ENCODE measurements around the gene PLEKHF1.
"Not testable (repeated sequence)": the region's sequence is repeated elsewhere in the genome, so short reads cannot be mapped to it uniquely, and the experiment has no call there.

Gene PLEKHF1

GRCh38 chr19:29665215-29665825, at the start of gene PLEKHF1:
Gene PLEKHF1, plus strand, starts transcription at chr19:29665461. Its CDS starts 8,379 bp downstream, at chr19:29673840.
- peak; percentile 41 to 74 (median 62) for DNase-seq

- DNase-seq = no peak
Observed at GRCh38 chr19:29615891-29616425, 49.3 kb upstream of the PLEKHF1 start.

GRCh38 chr19:29616541-29616940, 48.7 kb upstream of the PLEKHF1 start:
- no peak for DNase-seq

- DNase-seq = no peak
Observed at GRCh38 chr19:29617366-29618266, 47.6 kb upstream of the PLEKHF1 start.

- DNase-seq = no peak
Observed at GRCh38 chr19:29618434-29618833, 46.8 kb upstream of the PLEKHF1 start.

- no peak for DNase-seq
Observed at GRCh38 chr19:29618871-29619270, 46.4 kb upstream of the PLEKHF1 start.

- DNase-seq = peak in 2 of 4 experiments; percentile 11 to 23
Observed at GRCh38 chr19:29620931-29621351, 44.3 kb upstream of the PLEKHF1 start.

- peak in 1 of 4 experiments; percentile 12 for DNase-seq
Observed at GRCh38 chr19:29622166-29623070, 42.8 kb upstream of the PLEKHF1 start.

- DNase-seq = no peak
Observed at GRCh38 chr19:29623726-29624488, 41.4 kb upstream of the PLEKHF1 start.

- DNase-seq = no peak
Observed at GRCh38 chr19:29624489-29625185, 40.6 kb upstream of the PLEKHF1 start.

GRCh38 chr19:29625186-29625651, 40.0 kb upstream of the PLEKHF1 start:
- no peak for DNase-seq

GRCh38 chr19:29626386-29626785, 38.9 kb upstream of the PLEKHF1 start:
- no peak for DNase-seq

GRCh38 chr19:29626832-29627231, 38.4 kb upstream of the PLEKHF1 start:
- DNase-seq = not testable (repeated sequence)

- no peak for DNase-seq
Observed at GRCh38 chr19:29628661-29629385, 36.4 kb upstream of the PLEKHF1 start.

- no peak for DNase-seq
Observed at GRCh38 chr19:29629836-29630534, 35.3 kb upstream of the PLEKHF1 start.

GRCh38 chr19:29630655-29631054, 34.6 kb upstream of the PLEKHF1 start:
- DNase-seq = no peak

GRCh38 chr19:29631450-29631849, 33.8 kb upstream of the PLEKHF1 start:
- no peak for DNase-seq

GRCh38 chr19:29634002-29634401, 31.3 kb upstream of the PLEKHF1 start:
- DNase-seq = no peak

GRCh38 chr19:29634423-29635130, 30.7 kb upstream of the PLEKHF1 start:
- DNase-seq = no peak

All from activated naive CD4-positive, alpha-beta T cell (primary cell).